Left lung (tissue), 10 donors: ENCODE measurements around the gene S1PR3. TPM values are rescaled to one million over a fixed set of nuclear protein-coding genes. Genes with fewer than 3 reads are reported as not detected.

Experiments
- ATAC-seq: fragments of 200-7000 bp; cut with Tn5 transposase; one replicate; pipeline ENCODE4 v1.9.1; 2020; ENCODE audit warnings: moderate library complexity
- DNase-seq, 4 donors: peaks; one replicate each; pipeline ENCODE4 v3.0.0-alpha.2; 2013 to 2020
- H3K27ac ChIP-seq, 2 donors: fragments of 200-600 bp; sonication (generic) in 1 of 2; one replicate each; pipeline versions ENCODE4 v1.5.0 to v1.8.0; 2020 to 2021
- H3K27me3 ChIP-seq, 2 donors: fragments of 200-600 bp; sonication (generic) in 1 of 2; one replicate each; pipeline versions ENCODE4 v1.5.0 to v1.8.0; 2020 to 2021
- H3K36me3 ChIP-seq, 2 donors: fragments of 200-600 bp; sonication (generic) in 1 of 2; one replicate each; pipeline versions ENCODE4 v1.5.0 to v1.8.0; 2020 to 2021
- H3K4me1 ChIP-seq, 2 donors: fragments of 200-600 bp; one replicate each; pipeline ENCODE4 v1.8.0; 2021
- H3K4me3 ChIP-seq, 2 donors: fragments of 200-600 bp; sonication (generic) in 1 of 2; one replicate each; pipeline versions ENCODE4 v1.5.0 to v1.8.0; 2020 to 2021; ENCODE audit warnings: mild to moderate bottlenecking in 1 of 2
- H3K9me3 ChIP-seq, 2 donors: fragments of 200-600 bp; sonication (generic) in 1 of 2; one replicate each; pipeline versions ENCODE4 v1.5.0 to v1.8.0; 2020 to 2021
- intact Hi-C, 2 donors: fragments of 100-400 bp; cut with DNase I; formaldehyde crosslinking; loops; one replicate each; pipeline versions ENCODE4 v1.11.2 to v1.14.2; 2022
- polyA plus RNA-seq, 6 donors: library from polyadenylated mRNA; unstranded; fragments of 120-200 nt; gene quantifications; one replicate each; pipeline ENCODE4 v1.2.1, GENCODE V29; 2013; ENCODE audit not compliant: insufficient read length in 6 of 6
- total RNA-seq, 2 donors: library from RNA; stranded (reverse); fragmentation: NEBNext Ultra II Directional; extraction: Animal tissue kit (Norgen Biotek cat#: 25700); gene quantifications; one replicate each; pipeline ENCODE4 v1.2.1, GENCODE V29; 2021
- TF ChIP-seq, protein P1 (sequence below), 2 donors: fragments of 200-600 bp; sonication (generic) in 1 of 2; IDR thresholded peaks; one replicate each; pipeline versions ENCODE4 v1.5.0 to v1.8.0; 2021; ENCODE audit warnings: antibody characterized with exemption in 2 of 2
- donor health status: DM: no; HTN: yes; CAD: no.
- donor health status: DM: no; HTN: no; CAD: no.

The S1PR3 gene
- total and polyA plus RNA-seq, 8 donors, result 6.9 to 113 (median 82.0) TPM

DNA sequence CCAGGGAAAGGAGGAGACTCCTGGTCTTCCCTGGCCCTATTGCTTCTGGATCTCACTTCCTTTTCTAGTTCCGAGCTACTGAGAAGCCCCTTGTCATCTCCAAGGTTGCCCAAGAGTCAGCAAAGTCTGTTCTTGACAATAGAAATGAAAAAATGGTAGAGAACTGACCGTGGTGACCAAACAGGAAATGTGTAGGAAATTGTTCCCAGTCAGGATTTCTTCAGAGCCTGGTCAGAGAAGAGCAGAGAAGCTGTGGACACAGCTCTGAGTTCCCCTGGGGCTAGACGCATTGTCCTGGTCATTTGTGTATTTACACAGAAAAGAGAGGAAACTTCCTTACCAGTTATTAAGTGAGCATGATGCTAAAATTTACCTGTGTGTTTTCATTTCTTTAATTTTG is 35.6 kb downstream of the S1PR3 start:
- H3K9me3 ChIP-seq, result peaks cover 4 to 20% of the 10 kb centered on the region in 2 donors
- H3K27ac ChIP-seq, result peak overlapping the region in 1 of 2 donors; percentile 1
- intact Hi-C loops, result no loop called here
- TF ChIP-seq, protein P1, sequence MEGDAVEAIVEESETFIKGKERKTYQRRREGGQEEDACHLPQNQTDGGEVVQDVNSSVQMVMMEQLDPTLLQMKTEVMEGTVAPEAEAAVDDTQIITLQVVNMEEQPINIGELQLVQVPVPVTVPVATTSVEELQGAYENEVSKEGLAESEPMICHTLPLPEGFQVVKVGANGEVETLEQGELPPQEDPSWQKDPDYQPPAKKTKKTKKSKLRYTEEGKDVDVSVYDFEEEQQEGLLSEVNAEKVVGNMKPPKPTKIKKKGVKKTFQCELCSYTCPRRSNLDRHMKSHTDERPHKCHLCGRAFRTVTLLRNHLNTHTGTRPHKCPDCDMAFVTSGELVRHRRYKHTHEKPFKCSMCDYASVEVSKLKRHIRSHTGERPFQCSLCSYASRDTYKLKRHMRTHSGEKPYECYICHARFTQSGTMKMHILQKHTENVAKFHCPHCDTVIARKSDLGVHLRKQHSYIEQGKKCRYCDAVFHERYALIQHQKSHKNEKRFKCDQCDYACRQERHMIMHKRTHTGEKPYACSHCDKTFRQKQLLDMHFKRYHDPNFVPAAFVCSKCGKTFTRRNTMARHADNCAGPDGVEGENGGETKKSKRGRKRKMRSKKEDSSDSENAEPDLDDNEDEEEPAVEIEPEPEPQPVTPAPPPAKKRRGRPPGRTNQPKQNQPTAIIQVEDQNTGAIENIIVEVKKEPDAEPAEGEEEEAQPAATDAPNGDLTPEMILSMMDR (IDR thresholded peaks at IDR 0.05), result no peak
- H3K27me3 ChIP-seq, result no peaks in the 10 kb centered on the region
- no peaks in the 10 kb centered on the region for H3K36me3 ChIP-seq
- H3K4me1 ChIP-seq, result peaks cover 19 to 24% of the 10 kb centered on the region in 2 donors
- DNase-seq (no peak), ATAC-seq (no peak)
- H3K4me3 ChIP-seq, result no peak overlapping the region

DNA sequence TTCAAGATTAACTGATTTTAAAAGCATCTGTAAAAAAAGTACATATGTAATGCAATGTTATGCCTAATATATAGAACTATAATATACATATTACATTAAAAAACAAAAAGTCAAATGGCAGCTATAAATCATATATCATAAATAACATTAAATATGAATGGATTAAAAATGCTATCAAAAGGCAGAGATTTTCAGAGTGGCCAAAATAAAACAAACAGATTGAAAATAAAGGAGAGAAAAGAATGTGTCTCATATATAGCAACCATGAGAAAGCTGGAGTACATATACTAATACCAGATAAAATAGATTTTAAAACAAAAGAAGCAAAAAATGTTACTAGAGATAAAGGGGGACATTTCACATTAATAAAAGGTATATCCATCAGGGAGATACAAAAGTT is 38.5 kb downstream of the S1PR3 start:
- Histone ChIP-seq H3K4me1 (peaks cover 0 to 10% of the 10 kb centered on the region in 2 donors), H3K27me3 (no peaks in the 10 kb centered on the region), H3K9me3 (peaks cover 4 to 20% of the 10 kb centered on the region in 2 donors), H3K27ac (no peak overlapping the region), H3K4me3 (no peak overlapping the region), H3K36me3 (no peaks in the 10 kb centered on the region)
- intact Hi-C loops, result no loop called here
- DNase-seq (no peak), ATAC-seq (no peak)
- TF ChIP-seq, protein P1 (IDR thresholded peaks at IDR 0.05), result no peak

DNA sequence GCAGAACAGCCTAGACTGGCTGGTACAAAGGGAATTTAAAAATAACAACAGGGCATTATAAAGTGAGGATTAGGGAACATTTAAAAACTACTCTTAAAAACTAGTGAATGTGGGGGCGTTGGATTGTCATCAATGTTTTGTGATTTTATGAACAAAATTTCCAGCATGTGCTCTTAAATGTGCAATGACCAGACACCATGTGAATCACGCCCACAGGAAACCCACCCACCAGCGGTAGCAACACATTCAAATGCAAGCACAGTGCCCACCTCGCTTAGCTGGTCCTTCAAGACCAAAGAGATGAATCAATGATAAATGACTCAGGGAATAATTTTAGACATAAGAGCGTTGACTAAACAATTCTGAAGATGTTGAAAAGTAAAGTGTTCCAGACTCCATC is 40.9 kb downstream of the S1PR3 start:
- ATAC-seq (no peak), DNase-seq (no peak)
- H3K9me3 ChIP-seq, result peaks cover 4 to 20% of the 10 kb centered on the region in 2 donors
- H3K36me3 ChIP-seq, result no peaks in the 10 kb centered on the region
- TF ChIP-seq, protein P1 (IDR thresholded peaks at IDR 0.05), result no peak
- intact Hi-C loops, result no loop called here
- H3K27me3 ChIP-seq, result no peaks in the 10 kb centered on the region
- H3K4me1 ChIP-seq, result peaks cover 0 to 9% of the 10 kb centered on the region in 2 donors
- H3K27ac ChIP-seq, result no peak overlapping the region
- no peak overlapping the region for H3K4me3 ChIP-seq

- Histone ChIP-seq H3K4me3 (no peak overlapping the region), H3K4me1 (peaks cover 0 to 12% of the 10 kb centered on the region in 2 donors), H3K36me3 (no peaks in the 10 kb centered on the region), H3K9me3 (peaks cover 4 to 20% of the 10 kb centered on the region in 2 donors), H3K27me3 (no peaks in the 10 kb centered on the region), H3K27ac (no peak overlapping the region)
- no peak for ATAC-seq
- no peak for DNase-seq
- TF ChIP-seq, protein P1 (IDR thresholded peaks at IDR 0.05), result no peak
- intact Hi-C loops, result no loop called here
Measured at GRCh38 chr9:89032661-89033060, 41.4 kb downstream of the S1PR3 start.

- Histone ChIP-seq H3K4me3 (no peak overlapping the region), H3K27ac (peak overlapping the region in 1 of 2 donors; percentile 20), H3K36me3 (no peaks in the 10 kb centered on the region), H3K27me3 (no peaks in the 10 kb centered on the region), H3K4me1 (peaks cover 0 to 12% of the 10 kb centered on the region in 2 donors), H3K9me3 (no peaks in the 10 kb centered on the region)
- intact Hi-C loops, result no loop called here
- ATAC-seq (peak; percentile 15), DNase-seq (no peak)
- TF ChIP-seq, protein P1 (IDR thresholded peaks at IDR 0.05), result no peak
Measured at GRCh38 chr9:89036383-89036782, 45.1 kb downstream of the S1PR3 start.
